ENCODE data around the gene PIPOX.

Gene PIPOX

DNA sequence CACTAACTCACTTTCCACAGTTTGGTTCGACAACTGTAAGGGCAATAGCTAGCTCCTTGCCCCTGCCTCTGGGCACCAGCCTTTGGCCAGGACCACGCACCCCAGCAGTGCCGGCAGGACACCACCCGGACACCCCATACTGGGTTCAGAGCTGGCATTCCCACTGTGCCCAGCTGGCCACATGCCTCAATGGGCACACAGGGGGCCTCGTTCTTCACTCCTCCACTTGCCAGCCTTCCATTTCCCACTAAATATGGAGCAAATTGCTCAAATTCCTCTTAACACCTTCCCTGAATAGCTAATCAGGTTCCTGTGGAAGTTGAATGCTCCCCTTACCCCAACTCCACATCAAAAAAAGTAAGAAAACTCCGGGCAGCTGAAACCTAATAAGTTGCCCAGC is 52.5 kb downstream of the PIPOX start:
- no peak for DNase-seq (ENCODE audit: extremely low read depth in 1 of 2, low read depth in 1 of 2)

DNA sequence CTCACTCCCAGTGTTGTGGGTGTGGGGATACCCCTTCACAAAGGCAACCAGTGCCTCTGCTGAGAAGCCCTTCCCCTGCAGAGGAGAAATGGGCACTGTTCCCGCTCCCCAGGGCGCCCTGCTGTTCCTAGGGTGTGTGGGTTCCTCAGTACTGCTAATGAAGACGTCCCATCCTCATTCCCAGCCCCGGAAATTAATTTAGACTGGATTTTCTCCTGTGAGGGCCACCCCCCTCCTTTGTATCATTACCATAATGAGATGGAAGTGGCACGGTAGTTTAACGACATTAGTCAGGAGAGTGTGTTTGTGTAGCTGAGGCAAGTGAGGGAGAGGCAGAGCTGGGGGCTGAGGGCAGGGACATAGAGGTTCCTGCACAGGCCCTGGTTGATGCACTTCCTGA is 53.2 kb downstream of the PIPOX start:
- DNase-seq (ENCODE audit: extremely low read depth in 1 of 2, low read depth in 1 of 2) = no peak

DNA sequence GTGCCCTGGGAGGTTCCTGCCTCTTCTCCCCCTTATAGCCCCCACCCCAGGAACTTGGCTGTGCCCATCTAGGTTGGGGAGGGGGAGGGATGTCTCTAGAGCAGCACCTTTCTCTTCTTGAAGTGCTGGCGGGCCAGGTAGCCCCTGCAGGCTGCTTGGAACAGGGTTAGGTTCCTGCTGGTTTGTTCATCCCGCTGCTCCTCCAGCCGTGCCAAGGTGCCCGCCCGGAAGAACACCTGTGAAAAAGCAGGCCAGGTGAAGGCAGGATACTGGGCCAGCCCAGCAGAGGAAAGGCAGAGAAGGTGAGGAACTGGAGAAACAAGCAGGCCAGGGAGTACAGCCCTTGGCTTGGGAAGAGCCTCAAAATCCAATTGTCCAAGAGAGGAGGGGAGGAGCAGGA is 56.6 kb downstream of the PIPOX start:
- no peak for DNase-seq (ENCODE audit: extremely low read depth in 1 of 2, low read depth in 1 of 2)

DNA sequence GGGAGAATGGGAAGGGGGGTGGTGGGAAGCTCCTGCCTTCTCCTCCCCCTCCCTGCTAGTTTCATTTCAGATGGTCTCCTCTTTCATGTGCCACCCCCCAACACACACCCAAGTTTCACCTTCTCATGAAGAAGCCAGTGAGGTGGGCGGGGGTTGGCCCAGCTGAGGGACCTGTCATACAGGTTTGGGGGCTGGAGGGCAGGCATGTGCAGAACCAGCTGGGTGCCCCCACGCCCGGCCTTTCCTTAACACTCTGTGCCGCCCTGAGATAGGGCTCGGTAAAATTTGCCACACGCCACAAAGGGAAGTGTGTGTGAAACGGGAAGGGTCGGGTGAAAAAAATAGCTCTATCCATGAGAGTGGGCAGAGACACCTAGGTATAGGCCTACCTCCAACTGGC is 57.4 kb downstream of the PIPOX start:
- no peak for DNase-seq (ENCODE audit: extremely low read depth in 1 of 2, low read depth in 1 of 2)

DNA sequence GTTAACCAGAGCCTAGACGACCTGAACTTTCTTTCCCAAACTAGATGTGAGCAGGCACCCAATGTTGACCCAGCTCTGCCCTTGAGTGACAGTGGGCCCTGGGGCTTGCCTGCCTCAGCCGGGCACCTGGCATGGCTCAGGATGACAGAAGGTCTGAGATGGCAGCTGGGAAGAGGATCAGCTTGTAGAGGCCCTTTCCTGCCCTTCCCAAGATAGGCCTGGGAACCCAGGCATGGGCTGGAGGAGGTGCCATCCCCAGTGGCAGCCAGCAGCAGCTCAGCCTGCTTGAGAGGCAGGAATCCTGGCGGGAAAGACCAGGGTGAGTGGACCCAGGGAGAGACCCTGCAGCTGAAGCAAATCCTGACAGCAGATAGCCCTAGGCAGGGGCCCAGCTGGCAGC is 59.1 kb downstream of the PIPOX start:
- no peak for DNase-seq (ENCODE audit: extremely low read depth in 1 of 2, low read depth in 1 of 2)

DNA sequence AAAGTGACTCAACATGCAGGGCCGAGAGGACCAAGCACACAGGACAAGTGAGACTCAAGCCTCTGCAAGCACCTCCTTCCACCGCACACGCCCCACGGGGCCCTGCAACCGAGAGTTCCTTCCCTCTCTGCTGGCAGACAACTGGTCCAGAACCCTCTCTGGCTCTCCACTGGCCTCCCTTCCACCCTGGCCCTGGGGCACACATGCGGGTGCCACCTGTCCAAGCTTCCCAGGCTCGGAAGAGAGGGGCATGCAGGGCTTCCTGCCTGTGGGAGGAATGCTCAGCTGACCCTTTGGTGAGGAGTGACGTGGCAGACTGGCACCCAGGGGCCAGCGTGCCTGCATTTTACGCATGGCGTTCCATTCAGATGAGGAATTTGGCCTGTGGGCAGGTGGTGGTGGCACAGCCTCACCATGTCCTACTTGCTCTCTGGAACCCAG is 59.8 kb downstream of the PIPOX start:
- DNase-seq (ENCODE audit: extremely low read depth in 1 of 2, low read depth in 1 of 2) = no peak

DNA sequence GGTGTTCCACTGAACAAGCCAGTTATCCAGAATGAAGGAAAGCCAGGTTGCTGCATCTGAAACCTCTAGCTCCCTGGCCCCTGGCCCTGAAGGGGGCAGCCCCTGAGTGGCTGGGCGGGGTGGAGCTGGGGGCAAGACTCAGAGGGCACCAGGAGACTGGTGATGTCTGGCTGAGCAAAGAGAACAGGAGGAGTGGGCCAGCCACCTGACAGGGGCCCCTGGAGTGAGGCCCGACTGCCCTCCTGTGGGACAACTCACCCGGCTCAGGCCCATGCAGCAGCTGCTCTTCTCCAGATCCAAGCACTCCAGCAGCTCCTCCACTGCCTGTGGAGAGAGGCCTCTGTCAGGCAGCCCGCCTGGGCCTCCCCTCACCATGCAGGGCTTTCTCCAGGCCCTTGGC is 60.4 kb downstream of the PIPOX start:
- no peak for DNase-seq (ENCODE audit: extremely low read depth in 1 of 2, low read depth in 1 of 2)

Measured in activated CD8-positive, alpha-beta memory T cell treated with anti-CD3 and anti-CD28 coated beads for 1 hour (primary cell).